Dedifferentiated amniotic fluid mesenchymal stem cell (primary cell): Measurements from ENCODE around the gene SNORC.
"Not testable (repeated sequence)": the region's sequence is repeated elsewhere in the genome, so short reads cannot be mapped to it uniquely, and the experiment has no call there.

Experiments used
- DNase-seq: peaks from one replicate; pipeline ENCODE4 v3.0.0-alpha.2; 2016; ENCODE audit errors: extremely low spot score

The SNORC gene

GRCh38 chr2:232896720-232897597 is 26.9 kb downstream of the SNORC start:
- DNase-seq = no peak

- no peak for DNase-seq
These were observed 27.7 kb downstream of the SNORC start for GRCh38 chr2:232897598-232898408.

- no peak for DNase-seq
These were observed 28.8 kb downstream of the SNORC start for GRCh38 chr2:232898592-232899543.

- DNase-seq = no peak
These were observed 31.0 kb downstream of the SNORC start for GRCh38 chr2:232900811-232901735.

GRCh38 chr2:232901736-232902578 is 31.9 kb downstream of the SNORC start:
- peak; percentile 70 for DNase-seq

- DNase-seq = no peak
These were observed 33.9 kb downstream of the SNORC start for GRCh38 chr2:232903989-232904388.

GRCh38 chr2:232906867-232907717 is 37.0 kb downstream of the SNORC start:
- not testable (repeated sequence) for DNase-seq

- DNase-seq = not testable (repeated sequence)
These were observed 37.6 kb downstream of the SNORC start for GRCh38 chr2:232907718-232908085.

GRCh38 chr2:232908695-232909094 is 38.6 kb downstream of the SNORC start:
- no peak for DNase-seq

GRCh38 chr2:232910376-232910775 is 40.3 kb downstream of the SNORC start:
- DNase-seq = no peak

GRCh38 chr2:232911712-232912277 is 41.7 kb downstream of the SNORC start:
- DNase-seq = no peak

- DNase-seq = no peak
These were observed 43.8 kb downstream of the SNORC start for GRCh38 chr2:232913903-232914302.

GRCh38 chr2:232919141-232919540 is 49.1 kb downstream of the SNORC start:
- DNase-seq = no peak

- no peak for DNase-seq
These were observed 50.0 kb downstream of the SNORC start for GRCh38 chr2:232920055-232920454.

GRCh38 chr2:232920760-232921159 is 50.7 kb downstream of the SNORC start:
- DNase-seq = no peak

- DNase-seq = no peak
These were observed 54.4 kb downstream of the SNORC start for GRCh38 chr2:232924433-232924832.

GRCh38 chr2:232925153-232925820 is 55.2 kb downstream of the SNORC start:
- DNase-seq = no peak

GRCh38 chr2:232925821-232926156 is 55.7 kb downstream of the SNORC start:
- no peak for DNase-seq
